ENCODE measurements around the gene UMOD.

UMOD gene

DNA sequence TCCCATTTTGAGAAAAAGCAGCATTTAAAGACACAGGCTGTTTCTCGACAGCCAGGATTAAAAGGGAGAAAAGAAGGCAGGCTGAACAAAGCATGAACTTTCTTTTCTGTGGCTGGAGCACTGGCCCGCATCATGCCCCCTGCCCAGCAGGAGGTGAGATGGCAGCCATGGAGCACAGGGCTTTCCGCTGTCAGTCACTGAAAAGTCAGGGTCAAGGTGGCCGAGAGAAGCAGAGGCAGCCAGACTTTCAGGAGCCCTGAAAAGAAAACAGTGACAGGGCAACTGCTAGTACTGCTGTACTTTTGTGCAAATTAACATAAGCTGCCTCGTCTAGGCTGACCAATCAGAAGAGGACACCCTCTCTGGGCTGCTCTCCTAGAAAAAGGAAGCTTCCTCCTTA lies 19.4 kb downstream of the UMOD start:
- no peak overlapping the region for H3K4me2 ChIP-seq (ENCODE audit: low read length)
- peaks cover 32% of the 10 kb centered on the region for H3K27me3 ChIP-seq (ENCODE audit: low read depth, low read length)
- H2AFZ ChIP-seq (ENCODE audit: low read depth, low read length), result no peak overlapping the region
- H3K9me3 ChIP-seq (ENCODE audit: insufficient read depth, low read length), result no peaks in the 10 kb centered on the region
- no peak overlapping the region for H3K9ac ChIP-seq (ENCODE audit: low read length)
- H4K20me1 ChIP-seq (ENCODE audit: insufficient read depth, low read length), result no peaks in the 10 kb centered on the region
- no peaks in the 10 kb centered on the region for H3K36me3 ChIP-seq (replicated peaks; ENCODE audit: low read depth, low read length)
- H3K4me3 ChIP-seq (ENCODE audit: low read length), result no peak overlapping the region
- H3K27ac ChIP-seq (ENCODE audit: low read length), result no peak overlapping the region
- H3K79me2 ChIP-seq (ENCODE audit: low read length), result no peaks in the 10 kb centered on the region
- TF ChIP-seq EZH2phosphoT487 (IDR thresholded peaks at IDR 0.05; ENCODE audit: low read depth) (no peak), CTCF (IDR thresholded peaks at IDR 0.05; ENCODE audit: low read depth, low read length) (no peak)
- no peaks in the 10 kb centered on the region for H3K4me1 ChIP-seq (ENCODE audit: low read length)

DNA sequence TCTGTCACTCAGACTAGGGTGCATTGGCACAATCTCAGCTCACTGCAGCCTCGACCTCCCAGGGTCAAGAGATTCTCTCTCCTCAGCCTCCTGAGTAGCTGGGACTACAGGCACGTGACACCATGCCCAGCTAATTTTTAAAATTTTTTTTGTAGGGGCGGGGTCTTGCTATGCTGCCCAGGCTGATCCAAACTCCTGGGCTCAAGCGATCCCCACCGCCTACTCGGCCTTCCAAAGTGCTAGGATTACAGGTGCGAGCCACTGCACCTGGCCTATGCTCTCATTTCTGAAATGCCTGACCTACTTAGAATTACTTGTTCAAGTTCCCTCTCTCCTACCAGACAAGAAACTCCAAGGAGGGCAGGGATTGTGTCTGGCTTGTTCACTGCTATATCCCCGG lies 20.1 kb downstream of the UMOD start:
- TF ChIP-seq CTCF (IDR thresholded peaks at IDR 0.05; ENCODE audit: low read depth, low read length), result no peak
- no peak for TF ChIP-seq EZH2phosphoT487 (IDR thresholded peaks at IDR 0.05; ENCODE audit: low read depth)
- Histone ChIP-seq H3K27me3 (ENCODE audit: low read depth, low read length) (peaks cover 25% of the 10 kb centered on the region), H3K4me1 (ENCODE audit: low read length) (no peaks in the 10 kb centered on the region)

GRCh38 chr16:20331635-20332034 lies 20.9 kb downstream of the UMOD start:
- Histone ChIP-seq H3K36me3 (replicated peaks; ENCODE audit: low read depth, low read length) (no peaks in the 10 kb centered on the region), H3K27me3 (ENCODE audit: low read depth, low read length) (peaks cover 17% of the 10 kb centered on the region), H2AFZ (ENCODE audit: low read depth, low read length) (no peak overlapping the region), H3K4me2 (ENCODE audit: low read length) (no peak overlapping the region), H3K9ac (ENCODE audit: low read length) (no peak overlapping the region), H3K79me2 (ENCODE audit: low read length) (no peaks in the 10 kb centered on the region), H3K9me3 (ENCODE audit: insufficient read depth, low read length) (no peaks in the 10 kb centered on the region), H3K4me1 (ENCODE audit: low read length) (no peaks in the 10 kb centered on the region), H3K27ac (ENCODE audit: low read length) (no peak overlapping the region), H3K4me3 (ENCODE audit: low read length) (no peak overlapping the region), H4K20me1 (ENCODE audit: insufficient read depth, low read length) (no peaks in the 10 kb centered on the region)
- no peak for TF ChIP-seq CTCF (IDR thresholded peaks at IDR 0.05; ENCODE audit: low read depth, low read length)
- TF ChIP-seq EZH2phosphoT487 (IDR thresholded peaks at IDR 0.05; ENCODE audit: low read depth), result no peak

More for the DNA sequence above, 20.1 kb downstream of the UMOD start:
- H3K9ac ChIP-seq (ENCODE audit: low read length), result no peak overlapping the region
- no peaks in the 10 kb centered on the region for H3K79me2 ChIP-seq (ENCODE audit: low read length)
- no peak overlapping the region for H2AFZ ChIP-seq (ENCODE audit: low read depth, low read length)
- H3K4me3 ChIP-seq (ENCODE audit: low read length), result no peak overlapping the region
- H3K36me3 ChIP-seq (replicated peaks; ENCODE audit: low read depth, low read length), result no peaks in the 10 kb centered on the region
- no peaks in the 10 kb centered on the region for H4K20me1 ChIP-seq (ENCODE audit: insufficient read depth, low read length)
- no peak overlapping the region for H3K27ac ChIP-seq (ENCODE audit: low read length)
- H3K4me2 ChIP-seq (ENCODE audit: low read length), result no peak overlapping the region
- no peaks in the 10 kb centered on the region for H3K9me3 ChIP-seq (ENCODE audit: insufficient read depth, low read length)

- Histone ChIP-seq H3K27me3 (ENCODE audit: low read depth, low read length) (peaks cover 10% of the 10 kb centered on the region), H3K36me3 (replicated peaks; ENCODE audit: low read depth, low read length) (no peaks in the 10 kb centered on the region), H3K79me2 (ENCODE audit: low read length) (no peaks in the 10 kb centered on the region), H3K9ac (ENCODE audit: low read length) (no peak overlapping the region), H4K20me1 (ENCODE audit: insufficient read depth, low read length) (no peaks in the 10 kb centered on the region), H2AFZ (ENCODE audit: low read depth, low read length) (no peak overlapping the region), H3K4me3 (ENCODE audit: low read length) (no peak overlapping the region), H3K4me1 (ENCODE audit: low read length) (no peaks in the 10 kb centered on the region), H3K9me3 (ENCODE audit: insufficient read depth, low read length) (no peaks in the 10 kb centered on the region), H3K27ac (ENCODE audit: low read length) (no peak overlapping the region), H3K4me2 (ENCODE audit: low read length) (no peak overlapping the region)
- TF ChIP-seq EZH2phosphoT487 (IDR thresholded peaks at IDR 0.05; ENCODE audit: low read depth) (no peak), CTCF (IDR thresholded peaks at IDR 0.05; ENCODE audit: low read depth, low read length) (no peak)
Observed at GRCh38 chr16:20329392-20330138, 22.9 kb downstream of the UMOD start.
